HepG2 (cell line): ENCODE data around the gene CYB561. TPM values are rescaled to one million over a fixed set of nuclear protein-coding genes. Genes with fewer than 3 reads are reported as not detected.
A peak's percentile ranks its signal among the peaks of the same experiment; 100 is the strongest.

Source experiments
- ATAC-seq: fragments of 200-7000 bp; cut with Tn5 transposase; 3 replicates; pipeline ENCODE4 v1.9.1; 2020; ENCODE audit warnings: mild to moderate bottlenecking, moderate library complexity
- BruUV-seq: library from RNA; stranded (reverse); fragments of 400-500 nt; replicated peaks from 2 replicates; lab custom pipeline; 2021; lab: Mats Ljungman, UMichigan
- CTCF ChIA-PET: fragments of 300-600 bp; formaldehyde crosslinking; extraction: SDS; loops from one replicate; lab custom pipeline; 2021; ENCODE audit warnings: low total read pairs, inconsistent platforms, low intra/inter-chr PET ratio; lab: Yijun Ruan, JAX
- POLR2A ChIA-PET: fragments of 350-600 bp; sonication (Branson Sonifier 250); formaldehyde crosslinking; loops from one replicate; lab custom pipeline; 2020; ENCODE audit warnings: antibody characterized with exemption, inconsistent platforms; lab: Yijun Ruan, JAX
- DNase-seq: peaks from one replicate; pipeline ENCODE4 v3.0.0-alpha.2; 2015; ENCODE audit warnings: low spot score
- FAIRE-seq: peaks from 3 replicates; lab custom pipeline; 2011; peaks lifted over from hg19 to GRCh38; lab: Jason Lieb, UNC
- H2AFZ ChIP-seq: one replicate; pipeline ENCODE4 v1.6.1; 2011; ENCODE audit warnings: low read length, inconsistent platforms
- H3K27ac ChIP-seq: fragments of 300-600 bp; 3 replicates; pipeline ENCODE4 v1.8.0; 2011; ENCODE audit warnings: mixed run types, mild to moderate bottlenecking, mixed read lengths, low read length, inconsistent platforms; ENCODE audit not compliant: insufficient read depth; ENCODE audit errors: extremely low read length
- H3K27me3 ChIP-seq, 2 experiments: fragments of 200-600 bp in 1 of 2; 2 replicates in 1 of 2; 3 replicates in 1 of 2; pipeline versions ENCODE4 v1.6.0 to v1.8.0; 2011; ENCODE audit warnings: low read length in 2 of 2, mild to moderate bottlenecking in 2 of 2, moderate library complexity in 2 of 2, inconsistent platforms in 1 of 2; ENCODE audit not compliant: insufficient read depth in 2 of 2, control insufficient read depth in 1 of 2
- H3K36me3 ChIP-seq, 2 experiments: fragments of 200-600 bp in 1 of 2; replicated peaks in 1 of 2; 2 replicates in 1 of 2; 3 replicates in 1 of 2; pipeline versions ENCODE4 v1.5.1 to v1.8.0; 2011; ENCODE audit warnings: low read length in 2 of 2, inconsistent platforms in 1 of 2; ENCODE audit not compliant: insufficient read depth in 2 of 2, control insufficient read depth in 1 of 2
- H3K4me1 ChIP-seq: 2 replicates; pipeline ENCODE4 v1.5.1; 2012; ENCODE audit warnings: low read length, inconsistent platforms; ENCODE audit not compliant: insufficient read depth
- H3K4me2 ChIP-seq: 2 replicates; pipeline ENCODE4 v1.6.0; 2011; ENCODE audit warnings: low read depth, low read length, inconsistent platforms
- H3K4me3 ChIP-seq, 3 experiments: fragments of 200-600 bp in 1 of 3; sonication (generic), shearing (Covaris generic) in 1 of 3; replicated peaks in 1 of 3; 2 replicates each; pipeline ENCODE4 v1.5.1; 2011 to 2016; ENCODE audit warnings: low read length in 3 of 3, inconsistent platforms in 2 of 3, low read depth in 2 of 3, mild to moderate bottlenecking in 2 of 3, control low read depth in 1 of 3, mixed read lengths in 1 of 3; ENCODE audit not compliant: insufficient read depth in 1 of 3
- H3K79me2 ChIP-seq: one replicate; pipeline ENCODE4 v1.6.1; 2011; ENCODE audit warnings: low read length, inconsistent platforms; ENCODE audit not compliant: insufficient read depth
- H3K9ac ChIP-seq: 2 replicates; pipeline ENCODE4 v1.6.0; 2011; ENCODE audit warnings: mild to moderate bottlenecking, low read depth, low read length, inconsistent platforms; ENCODE audit not compliant: insufficient read depth
- H3K9me3 ChIP-seq: 2 replicates; pipeline ENCODE4 v1.5.1; 2012; ENCODE audit warnings: mild to moderate bottlenecking, low read length
- H4K20me1 ChIP-seq: 2 replicates; pipeline ENCODE4 v1.6.0; 2011; ENCODE audit warnings: inconsistent platforms, mild to moderate bottlenecking, low read length, moderate library complexity; ENCODE audit not compliant: insufficient read depth
- E2F2 ChIP-seq: sonication (generic); formaldehyde crosslinking; IDR thresholded peaks from 2 replicates; pipeline ENCODE4 v1.4.0; 2020; ENCODE audit warnings: missing genetic modification reagents, borderline replicate concordance
- FLYWCH1 ChIP-seq: sonication (generic); formaldehyde crosslinking; IDR thresholded peaks from 2 replicates; pipeline ENCODE4 v1.8.1; 2023; ENCODE audit warnings: mild to moderate bottlenecking, missing genetic modification reagents
- IKZF5 ChIP-seq: IDR thresholded peaks from 2 replicates; pipeline ENCODE4 v1.6.1; 2018; ENCODE audit warnings: missing genetic modification reagents, mild to moderate bottlenecking, missing compliant biosample characterization
- JARID2 ChIP-seq: sonication (generic); formaldehyde crosslinking; IDR thresholded peaks from 2 replicates; pipeline ENCODE4 v1.8.1; 2023; ENCODE audit warnings: missing genetic modification reagents, inconsistent platforms; ENCODE audit not compliant: insufficient replicate concordance
- KDM3A ChIP-seq: IDR thresholded peaks from 2 replicates; pipeline ENCODE4 v1.6.1; 2018; ENCODE audit warnings: low read depth, missing compliant biosample characterization
- MATR3 ChIP-seq: sonication (generic); formaldehyde crosslinking; IDR thresholded peaks from 2 replicates; pipeline ENCODE4 v1.4.0; 2020; ENCODE audit warnings: missing genetic modification reagents
- MAX ChIP-seq: IDR thresholded peaks from 2 replicates; pipeline ENCODE4 v1.6.1; 2012; ENCODE audit warnings: inconsistent platforms
- MED8 ChIP-seq: sonication (generic); formaldehyde crosslinking; IDR thresholded peaks from 2 replicates; pipeline ENCODE4 v1.8.1; 2023; ENCODE audit warnings: mild to moderate bottlenecking, missing genetic modification reagents; ENCODE audit not compliant: insufficient replicate concordance
- NFIC ChIP-seq: IDR thresholded peaks from 2 replicates; pipeline ENCODE4 v1.6.1; 2012; ENCODE audit warnings: mild to moderate bottlenecking, low read length, inconsistent platforms
- PTBP1 ChIP-seq: fragments of 200-400 bp; formaldehyde crosslinking; IDR thresholded peaks from 2 replicates; pipeline ENCODE4 v1.6.1; 2018; ENCODE audit warnings: low read length, low read depth; ENCODE audit not compliant: poor library complexity, severe bottlenecking
- STAG1 ChIP-seq: sonication (generic); formaldehyde crosslinking; IDR thresholded peaks from 2 replicates; pipeline ENCODE4 v1.4.0; 2020; ENCODE audit warnings: missing genetic modification reagents
- ZC3H4 ChIP-seq: sonication (generic); formaldehyde crosslinking; IDR thresholded peaks from 2 replicates; pipeline ENCODE4 v1.4.0; 2020; ENCODE audit warnings: missing genetic modification reagents, borderline replicate concordance
- ZFP1 ChIP-seq: IDR thresholded peaks from 2 replicates; pipeline ENCODE4 v1.6.1; 2016
- ZNF503 ChIP-seq: sonication (generic); formaldehyde crosslinking; IDR thresholded peaks from 2 replicates; pipeline ENCODE4 v1.4.0; 2020; ENCODE audit warnings: missing genetic modification reagents
- ZSCAN20 ChIP-seq: sonication (generic); formaldehyde crosslinking; IDR thresholded peaks from 2 replicates; pipeline ENCODE4 v1.4.0; 2020; ENCODE audit warnings: missing genetic modification reagents, mild to moderate bottlenecking, borderline replicate concordance
- WGBS: methylation state at CpG from one replicate; pipeline ENCODE4 v1.1.6; 2017; ENCODE audit warnings: low lambda C conversion rate; 5-methylcytosine and 5-hydroxymethylcytosine counted together
- in situ Hi-C: cut with HindIII; loops from 2 replicates; pipeline ENCODE4 v1.10.0; 2017; ENCODE audit warnings: low pct_unique_long_range_greater_than_20kb; ENCODE audit not compliant: extremely low pct_ligation_motif_present
- intact Hi-C: fragments of 100-400 bp; cut with micrococcal nuclease; formaldehyde crosslinking; loops from one replicate; pipeline ENCODE4 v1.10.0; 2022; ENCODE audit not compliant: unreplicated experiment
- polyA plus RNA-seq, 8 experiments: library from polyadenylated mRNA; depleted of rRNA in 3 of 8; stranded (reverse) in 7 of 8; unstranded in 1 of 8; fragments of >200 nt; fragmentation: Illumina TruSeq in 4 of 8; extraction: Trizol in 4 of 8; gene quantifications; 2 replicates each; pipeline versions ENCODE4 v1.2.1 to v1.2.3, GENCODE V29; 2011 to 2016; ENCODE audit warnings: low read depth in 4 of 8, missing spikeins in 1 of 8, mixed read lengths in 1 of 8; ENCODE audit not compliant: insufficient read depth in 1 of 8
- total RNA-seq, 5 experiments: library from RNA; depleted of rRNA; stranded (reverse); fragments of >200 nt; fragmentation: Illumina TruSeq; extraction: Trizol; gene quantifications; 2 replicates each; pipeline ENCODE4 v1.2.3, GENCODE V29; 2016; ENCODE audit warnings: low read depth in 1 of 5
- TF ChIP-seq, protein P1 (sequence below): sonication (generic); formaldehyde crosslinking; IDR thresholded peaks from 2 replicates; pipeline ENCODE4 v1.5.0; 2020; ENCODE audit warnings: mild to moderate bottlenecking, missing genetic modification reagents, moderate library complexity
- TF ChIP-seq, protein P2 (sequence below): sonication (generic); formaldehyde crosslinking; IDR thresholded peaks from 2 replicates; pipeline ENCODE4 v1.9.0; 2022; ENCODE audit warnings: low read depth, missing genetic modification reagents

Gene CYB561
- total and polyA plus RNA-seq, 2 of the 13 experiments (the other 11 are each of a cell fraction or from before 2014, with no cell fraction given): 1.5 to 6.7 TPM

DNA sequence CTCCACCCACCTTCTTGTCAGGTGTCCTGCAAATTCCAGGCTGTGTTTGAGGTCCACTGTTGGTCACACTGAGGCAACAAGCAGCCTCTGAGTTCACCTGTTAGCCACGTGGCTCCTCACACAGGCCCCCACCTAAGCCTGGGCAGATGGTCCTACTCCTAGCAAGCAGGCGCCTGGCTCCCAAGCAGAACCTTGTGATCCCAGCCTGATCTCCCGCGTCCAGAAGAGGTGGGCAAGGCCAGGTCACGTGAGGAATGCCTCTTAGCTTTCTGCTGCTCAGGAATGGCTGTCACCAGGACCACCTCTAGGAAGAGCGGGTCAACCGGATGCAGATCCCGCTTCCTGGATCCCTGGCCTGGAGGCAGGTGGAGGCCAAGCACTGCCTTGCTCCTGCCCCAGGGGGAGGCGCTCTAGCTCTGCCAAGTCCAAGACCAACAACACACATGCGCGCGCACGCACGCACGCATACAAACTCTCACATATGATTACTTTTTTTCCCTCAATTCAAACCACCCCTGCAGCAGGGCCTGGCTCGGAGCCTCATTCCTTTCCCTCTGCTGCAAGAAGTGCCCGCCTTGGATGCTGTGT is 9.5 kb downstream of the CYB561 start:
- no peak for FAIRE-seq
- WGBS: 71% methylated on average over 13 of the region's 17 CpGs
- Histone ChIP-seq H3K4me1 (peaks cover 51% of the 10 kb centered on the region), H3K9ac (no peak overlapping the region), H3K27me3 (peaks cover 0 to 15% of the 10 kb centered on the region in 2 experiments; a peak in 2 of 5 replicates), H3K4me3 (no peak overlapping the region), H3K79me2 (no peaks in the 10 kb centered on the region), H3K9me3 (no peaks in the 10 kb centered on the region), H3K27ac (no peak overlapping the region), H2AFZ (no peak overlapping the region), H3K4me2 (no peak overlapping the region), H3K36me3 (no peaks in the 10 kb centered on the region), H4K20me1 (no peaks in the 10 kb centered on the region)
- ATAC-seq: no peak
- ChIA-PET CTCF (interaction anchor here (1.1 kb wide), 1 partner anchor 42 kb away, joined by 5 read pairs; no protein-coding TSS in a partner anchor), POLR2A (interaction anchor here (1.1 to 1.3 kb wide), 2 partner anchors 60 to 185 kb away, joined by 3 read pairs; partner anchors contain the start of gene MAP3K3)
- no peak for DNase-seq
- intact Hi-C loops (no loop called here), in situ Hi-C loops (no loop called here)
- no TSS peak for BruUV-seq
- no peak for TF ChIP-seq MATR3 (CRISPR knock-in tag)
- TF ChIP-seq IKZF5 (CRISPR knock-in tag): no peak
- TF ChIP-seq ZSCAN20 (CRISPR knock-in tag): no peak
- TF ChIP-seq KDM3A (CRISPR knock-in tag): no peak
- TF ChIP-seq E2F2 (CRISPR knock-in tag): no peak
- no peak for TF ChIP-seq JARID2 (CRISPR knock-in tag)
- TF ChIP-seq ZNF503 (CRISPR knock-in tag): no peak
- TF ChIP-seq STAG1 (CRISPR knock-in tag): peak; percentile 56
- TF ChIP-seq, protein P1, sequence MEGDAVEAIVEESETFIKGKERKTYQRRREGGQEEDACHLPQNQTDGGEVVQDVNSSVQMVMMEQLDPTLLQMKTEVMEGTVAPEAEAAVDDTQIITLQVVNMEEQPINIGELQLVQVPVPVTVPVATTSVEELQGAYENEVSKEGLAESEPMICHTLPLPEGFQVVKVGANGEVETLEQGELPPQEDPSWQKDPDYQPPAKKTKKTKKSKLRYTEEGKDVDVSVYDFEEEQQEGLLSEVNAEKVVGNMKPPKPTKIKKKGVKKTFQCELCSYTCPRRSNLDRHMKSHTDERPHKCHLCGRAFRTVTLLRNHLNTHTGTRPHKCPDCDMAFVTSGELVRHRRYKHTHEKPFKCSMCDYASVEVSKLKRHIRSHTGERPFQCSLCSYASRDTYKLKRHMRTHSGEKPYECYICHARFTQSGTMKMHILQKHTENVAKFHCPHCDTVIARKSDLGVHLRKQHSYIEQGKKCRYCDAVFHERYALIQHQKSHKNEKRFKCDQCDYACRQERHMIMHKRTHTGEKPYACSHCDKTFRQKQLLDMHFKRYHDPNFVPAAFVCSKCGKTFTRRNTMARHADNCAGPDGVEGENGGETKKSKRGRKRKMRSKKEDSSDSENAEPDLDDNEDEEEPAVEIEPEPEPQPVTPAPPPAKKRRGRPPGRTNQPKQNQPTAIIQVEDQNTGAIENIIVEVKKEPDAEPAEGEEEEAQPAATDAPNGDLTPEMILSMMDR (CRISPR knock-in tag): peak; percentile 63
- no peak for TF ChIP-seq NFIC
- TF ChIP-seq, protein P2, sequence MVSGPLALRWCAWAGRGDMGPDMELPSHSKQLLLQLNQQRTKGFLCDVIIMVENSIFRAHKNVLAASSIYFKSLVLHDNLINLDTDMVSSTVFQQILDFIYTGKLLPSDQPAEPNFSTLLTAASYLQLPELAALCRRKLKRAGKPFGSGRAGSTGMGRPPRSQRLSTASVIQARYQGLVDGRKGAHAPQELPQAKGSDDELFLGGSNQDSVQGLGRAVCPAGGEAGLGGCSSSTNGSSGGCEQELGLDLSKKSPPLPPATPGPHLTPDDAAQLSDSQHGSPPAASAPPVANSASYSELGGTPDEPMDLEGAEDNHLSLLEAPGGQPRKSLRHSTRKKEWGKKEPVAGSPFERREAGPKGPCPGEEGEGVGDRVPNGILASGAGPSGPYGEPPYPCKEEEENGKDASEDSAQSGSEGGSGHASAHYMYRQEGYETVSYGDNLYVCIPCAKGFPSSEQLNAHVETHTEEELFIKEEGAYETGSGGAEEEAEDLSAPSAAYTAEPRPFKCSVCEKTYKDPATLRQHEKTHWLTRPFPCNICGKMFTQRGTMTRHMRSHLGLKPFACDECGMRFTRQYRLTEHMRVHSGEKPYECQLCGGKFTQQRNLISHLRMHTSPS (CRISPR knock-in tag): no peak
- no peak for TF ChIP-seq FLYWCH1 (CRISPR knock-in tag)
- TF ChIP-seq ZC3H4 (CRISPR knock-in tag): no peak
- TF ChIP-seq PTBP1: no peak
- TF ChIP-seq ZFP1: no peak
- TF ChIP-seq MED8: no peak
- TF ChIP-seq MAX: no peak
